Glomerular visceral epithelial cell (primary cell): Measurements from ENCODE around the gene NBPF19.
A peak's percentile ranks its signal among the peaks of the same experiment; 100 is the strongest.
"Not testable (repeated sequence)": the region's sequence is repeated elsewhere in the genome, so short reads cannot be mapped to it uniquely, and the experiment has no call there.

ENCODE experiments used
- DNase-seq: peaks from one replicate; pipeline ENCODE4 v3.0.0-alpha.2; 2016; ENCODE audit errors: extremely low spot score

Gene NBPF19

GRCh38 chr1:149474745-149475144 is at the start of gene NBPF19:
Gene NBPF19 (plus strand): TSS chr1:149475045. CDS start chr1:149475933, 888 bp downstream.
- DNase-seq, result not testable (repeated sequence)

DNA sequence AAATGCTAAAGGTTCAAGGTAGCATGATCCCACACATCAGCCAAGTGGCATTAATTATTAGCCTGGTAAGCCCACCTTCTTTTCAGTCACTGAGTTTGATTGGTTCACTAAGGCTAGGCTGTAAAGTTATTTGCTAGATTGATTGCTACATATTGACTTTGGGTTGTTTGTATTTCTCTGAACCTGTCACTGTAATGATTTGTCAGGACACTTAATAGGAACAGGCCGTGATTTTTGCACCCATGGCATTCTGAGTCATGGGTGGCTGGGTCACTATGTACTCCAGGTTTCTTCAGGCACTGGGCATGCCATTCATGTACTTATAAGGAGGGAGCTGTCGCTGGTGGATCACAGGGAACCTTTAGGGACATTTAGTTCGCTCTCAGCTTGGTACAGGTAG is 46.5 kb upstream of the NBPF19 start:
- DNase-seq, result not testable (repeated sequence)

GRCh38 chr1:149445451-149445850 is 29.4 kb upstream of the NBPF19 start:
- DNase-seq, result not testable (repeated sequence)

GRCh38 chr1:149452196-149452595 is 22.6 kb upstream of the NBPF19 start:
- DNase-seq, result not testable (repeated sequence)

DNA sequence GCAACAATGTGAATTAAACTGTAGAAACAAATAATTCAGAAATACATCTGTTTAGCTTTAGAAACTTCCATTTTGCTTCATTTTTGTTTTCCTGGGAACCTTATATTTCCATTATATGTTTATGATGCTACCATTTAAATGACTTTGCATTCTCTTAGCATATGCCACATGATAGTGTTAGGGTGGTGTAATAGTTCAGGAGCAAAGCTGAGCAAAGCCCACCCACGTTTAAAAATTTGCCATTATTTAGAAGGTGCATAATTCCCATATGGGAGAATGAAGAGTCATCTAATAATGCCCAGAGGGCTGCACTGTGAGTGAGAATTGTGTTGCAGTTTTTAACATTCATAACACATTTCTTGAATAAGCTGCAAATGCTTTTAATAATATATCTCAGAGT is 22.2 kb upstream of the NBPF19 start:
- DNase-seq, result not testable (repeated sequence)

DNA sequence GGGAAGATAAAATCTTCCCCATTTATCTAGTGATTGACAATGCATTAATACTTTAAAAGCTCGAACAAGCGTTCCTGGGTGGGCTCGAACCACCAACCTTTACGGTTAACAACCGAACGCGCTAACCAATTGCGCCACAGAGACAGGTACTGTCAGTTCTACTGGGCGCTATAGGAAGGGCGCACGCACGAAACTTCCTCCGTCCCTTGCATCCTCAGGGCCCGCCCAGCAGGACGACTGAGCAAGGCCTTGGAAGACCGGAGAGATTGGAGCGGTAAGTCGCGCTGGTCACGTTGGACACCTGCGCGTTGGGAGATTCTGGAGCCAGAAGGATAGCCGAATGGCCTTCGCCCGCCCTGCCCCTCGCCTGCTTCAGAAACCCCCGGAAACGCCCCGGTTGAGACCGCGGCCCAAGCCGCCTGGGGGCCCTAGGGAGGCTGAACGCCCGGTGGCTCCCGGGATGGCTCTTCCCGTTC is 83.5 kb downstream of the NBPF19 start:
- peak; percentile 11 for DNase-seq

- not testable (repeated sequence) for DNase-seq
Observed at GRCh38 chr1:149561806-149562205, 87.0 kb downstream of the NBPF19 start.

DNA sequence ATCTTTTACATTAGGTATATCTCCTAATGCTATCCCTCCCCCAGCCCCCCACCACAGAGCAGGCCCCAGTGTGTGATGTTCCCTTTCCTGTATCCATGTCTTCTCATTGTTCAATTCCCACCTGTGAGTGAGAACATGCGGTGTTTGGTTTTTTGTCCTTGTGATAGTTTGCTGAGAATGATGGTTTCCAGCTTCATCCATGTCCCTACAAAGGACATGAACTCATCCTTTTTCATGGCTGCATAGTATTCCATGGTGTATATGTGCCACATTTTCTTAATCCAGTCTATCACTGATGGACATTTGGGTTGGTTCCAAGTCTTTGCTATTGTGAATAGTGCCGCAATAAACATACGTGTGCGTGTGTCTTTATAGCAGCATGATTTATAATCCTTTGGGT is 90.6 kb downstream of the NBPF19 start:
- DNase-seq, result not testable (repeated sequence)

GRCh38 chr1:149572763-149573162 is 97.9 kb downstream of the NBPF19 start:
- not testable (repeated sequence) for DNase-seq

GRCh38 chr1:149585592-149585991 is 110.7 kb downstream of the NBPF19 start:
- not testable (repeated sequence) for DNase-seq
